Skeletal muscle satellite cell (primary cell): ENCODE data around the gene PIK3R1.

ENCODE experiments used
- H3K27me3 ChIP-seq: 2 replicates; pipeline ENCODE4 v1.7.0; 2013; ENCODE audit warnings: low read length; ENCODE audit not compliant: control insufficient read depth, insufficient read depth
- H3K36me3 ChIP-seq: 2 replicates; pipeline ENCODE4 v1.7.0; 2013; ENCODE audit warnings: mild to moderate bottlenecking, control low read depth, low read length; ENCODE audit not compliant: insufficient read depth
- H3K4me1 ChIP-seq: 2 replicates; pipeline ENCODE4 v1.7.0; 2013; ENCODE audit warnings: low read length; ENCODE audit not compliant: control insufficient read depth, insufficient read depth
- H3K4me2 ChIP-seq: 2 replicates; pipeline ENCODE4 v1.7.0; 2013; ENCODE audit warnings: mild to moderate bottlenecking, low read length
- H3K4me3 ChIP-seq: 2 replicates; pipeline ENCODE4 v1.7.0; 2013; ENCODE audit warnings: low read length
- H3K9ac ChIP-seq: 2 replicates; pipeline ENCODE4 v1.7.0; 2013; ENCODE audit warnings: mild to moderate bottlenecking, low read depth, low read length, moderate library complexity
- H3K9me3 ChIP-seq: replicated peaks from 2 replicates; pipeline ENCODE4 v1.7.0; 2013; ENCODE audit warnings: mild to moderate bottlenecking, control low read depth, low read length

PIK3R1 gene

DNA sequence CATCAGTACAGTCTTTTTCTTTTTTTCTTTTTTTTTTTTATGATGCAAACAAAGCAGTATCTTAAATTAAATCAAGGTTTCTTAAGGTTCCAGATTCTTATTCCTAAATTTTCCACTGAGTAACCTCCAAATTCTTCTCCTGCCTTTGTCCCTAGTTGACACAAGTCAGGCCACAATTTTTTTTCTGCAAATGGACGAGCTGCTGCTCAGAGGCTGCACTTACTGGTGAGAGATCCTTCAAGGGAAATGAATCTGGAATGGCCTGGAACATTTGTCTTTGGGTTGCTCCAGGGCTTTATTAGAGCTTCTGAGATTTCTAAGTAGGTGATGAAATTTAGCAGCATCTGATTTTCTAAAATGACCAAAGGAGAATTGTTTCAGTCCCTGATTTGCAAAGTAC is 39.3 kb downstream of the PIK3R1 start:
- Histone ChIP-seq H3K4me3 (no peak overlapping the region), H3K9me3 (no peaks in the 10 kb centered on the region), H3K36me3 (no peaks in the 10 kb centered on the region), H3K4me1 (peaks cover 29% of the 10 kb centered on the region), H3K4me2 (no peak overlapping the region), H3K9ac (no peak overlapping the region), H3K27me3 (no peaks in the 10 kb centered on the region)

DNA sequence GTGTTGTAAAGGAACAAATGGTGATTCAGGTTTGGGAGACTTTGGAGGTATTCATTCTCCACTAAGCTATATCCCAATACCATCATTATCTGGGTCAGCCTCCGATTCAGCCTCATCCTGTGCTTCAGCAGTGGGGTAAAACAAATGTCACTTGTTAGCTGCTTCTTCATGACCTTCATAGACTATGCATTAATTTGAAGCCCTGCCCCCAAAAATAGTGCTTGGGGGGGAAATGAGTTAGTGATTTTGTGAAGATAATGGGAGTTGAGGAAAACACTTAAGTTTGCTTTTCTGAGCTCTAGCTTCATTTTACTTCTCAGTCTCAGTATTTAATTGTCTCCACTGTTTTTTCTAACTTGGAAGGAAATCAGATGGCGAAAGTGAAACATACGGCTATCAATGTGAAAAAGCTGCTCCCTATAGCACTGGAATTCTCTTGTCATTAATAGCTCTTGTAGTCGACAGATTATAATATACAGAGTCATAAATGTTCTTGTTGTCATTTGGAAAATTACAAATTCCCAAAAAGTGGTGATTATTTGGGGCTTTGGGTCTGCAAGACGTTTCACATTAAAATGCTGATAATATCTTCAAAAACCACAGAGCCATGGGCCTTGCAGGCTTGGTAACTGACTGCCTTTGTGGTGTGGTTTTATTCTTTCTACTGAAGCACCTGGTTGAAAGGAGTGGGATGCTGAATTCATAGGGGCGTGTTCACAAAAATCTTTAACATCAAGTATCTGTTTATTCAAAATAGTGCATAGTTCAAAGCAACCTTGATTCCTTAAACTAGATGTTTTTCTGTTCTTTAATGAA is 40.0 kb downstream of the PIK3R1 start:
- Histone ChIP-seq H3K4me2 (no peak overlapping the region), H3K4me3 (no peak overlapping the region), H3K9ac (no peak overlapping the region), H3K27me3 (no peaks in the 10 kb centered on the region), H3K36me3 (no peaks in the 10 kb centered on the region), H3K4me1 (peaks cover 28% of the 10 kb centered on the region), H3K9me3 (no peaks in the 10 kb centered on the region)

- no peaks in the 10 kb centered on the region for H3K9me3 ChIP-seq
- H3K27me3 ChIP-seq: no peaks in the 10 kb centered on the region
- no peak overlapping the region for H3K9ac ChIP-seq
- no peak overlapping the region for H3K4me2 ChIP-seq
- H3K4me1 ChIP-seq: peaks cover 14% of the 10 kb centered on the region
- H3K36me3 ChIP-seq: no peaks in the 10 kb centered on the region
- no peak overlapping the region for H3K4me3 ChIP-seq
Measured at GRCh38 chr5:68257210-68257609, 41.7 kb downstream of the PIK3R1 start.

GRCh38 chr5:68258531-68258930 is 43.0 kb downstream of the PIK3R1 start:
- Histone ChIP-seq H3K4me3 (no peak overlapping the region), H3K9ac (no peak overlapping the region), H3K36me3 (no peaks in the 10 kb centered on the region), H3K4me1 (peaks cover 3% of the 10 kb centered on the region), H3K4me2 (no peak overlapping the region), H3K27me3 (no peaks in the 10 kb centered on the region), H3K9me3 (no peaks in the 10 kb centered on the region)

DNA sequence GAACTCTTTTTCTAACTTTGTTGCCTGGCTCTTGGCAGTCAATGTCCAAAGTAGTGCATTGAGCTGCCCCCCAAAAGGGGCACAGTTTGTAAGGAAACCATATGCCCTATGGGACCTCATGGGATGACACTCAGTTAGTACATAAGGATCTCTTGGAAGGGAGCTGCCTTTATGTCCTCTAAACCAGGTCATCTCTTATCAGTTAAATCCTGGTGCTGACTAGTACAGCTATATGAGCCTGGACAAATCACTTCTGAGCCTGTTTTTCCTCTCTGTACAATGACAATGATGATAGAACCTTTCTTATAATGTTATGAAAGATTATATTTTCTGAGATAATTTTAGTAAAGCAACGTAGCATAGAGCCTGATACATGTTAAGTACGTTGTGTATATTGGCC is 44.1 kb downstream of the PIK3R1 start:
- Histone ChIP-seq H3K27me3 (no peaks in the 10 kb centered on the region), H3K4me3 (no peak overlapping the region), H3K36me3 (no peaks in the 10 kb centered on the region), H3K9ac (no peak overlapping the region), H3K4me2 (no peak overlapping the region), H3K9me3 (no peaks in the 10 kb centered on the region), H3K4me1 (peaks cover 7% of the 10 kb centered on the region)

DNA sequence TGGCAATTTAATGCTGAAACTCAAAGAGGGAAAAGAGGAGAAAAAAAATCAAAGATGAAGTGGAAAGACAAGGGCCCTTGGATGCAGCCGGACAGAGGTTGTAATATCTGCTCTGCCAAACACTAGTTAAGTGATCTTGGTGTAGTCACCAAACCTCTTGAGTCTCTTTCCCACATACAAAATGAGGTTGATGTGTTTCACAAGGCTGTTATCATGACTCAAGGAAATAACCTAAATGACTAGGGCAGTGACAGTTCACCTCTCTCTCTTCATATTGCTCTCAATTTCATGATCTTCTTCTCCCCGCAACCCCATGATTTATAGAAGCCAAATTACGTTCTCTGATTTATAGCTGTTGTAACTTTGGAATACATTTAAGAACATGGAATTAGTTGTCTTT is 44.9 kb downstream of the PIK3R1 start:
- Histone ChIP-seq H3K9me3 (no peaks in the 10 kb centered on the region), H3K27me3 (no peaks in the 10 kb centered on the region), H3K36me3 (no peaks in the 10 kb centered on the region), H3K9ac (no peak overlapping the region), H3K4me2 (no peak overlapping the region), H3K4me3 (no peak overlapping the region), H3K4me1 (peaks cover 11% of the 10 kb centered on the region)

GRCh38 chr5:68261169-68261568 is 45.6 kb downstream of the PIK3R1 start:
- peaks cover 18% of the 10 kb centered on the region for H3K4me1 ChIP-seq
- H3K4me3 ChIP-seq: no peak overlapping the region
- H3K27me3 ChIP-seq: no peaks in the 10 kb centered on the region
- H3K9me3 ChIP-seq: no peaks in the 10 kb centered on the region
- no peak overlapping the region for H3K9ac ChIP-seq
- H3K4me2 ChIP-seq: no peak overlapping the region
- no peaks in the 10 kb centered on the region for H3K36me3 ChIP-seq

DNA sequence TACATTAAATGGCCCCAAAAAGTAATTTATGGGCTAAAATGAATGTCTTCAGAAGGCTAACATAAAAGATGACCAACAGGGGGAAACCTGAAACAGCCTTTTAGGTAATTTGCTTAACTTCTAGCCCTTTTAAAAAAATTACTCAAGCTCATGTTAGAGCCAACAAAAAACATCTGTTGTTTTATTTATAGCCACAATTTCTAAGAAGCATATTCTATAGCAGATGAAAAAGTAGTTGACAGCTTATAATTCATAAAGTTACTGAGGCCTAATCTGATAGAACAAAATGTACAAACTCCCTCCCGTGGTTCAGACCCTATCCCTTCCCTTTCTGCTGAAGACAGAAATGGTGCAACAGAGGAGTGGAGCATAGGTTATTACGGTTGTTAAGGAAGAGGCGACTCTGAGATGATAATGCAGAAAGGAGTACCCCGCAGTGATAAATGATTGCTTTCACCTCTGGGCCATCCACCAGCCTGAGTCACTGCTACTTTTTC is 46.1 kb downstream of the PIK3R1 start:
- H3K4me3 ChIP-seq: no peak overlapping the region
- H3K4me2 ChIP-seq: no peak overlapping the region
- no peaks in the 10 kb centered on the region for H3K9me3 ChIP-seq
- no peaks in the 10 kb centered on the region for H3K27me3 ChIP-seq
- no peaks in the 10 kb centered on the region for H3K36me3 ChIP-seq
- H3K9ac ChIP-seq: no peak overlapping the region
- H3K4me1 ChIP-seq: peaks cover 23% of the 10 kb centered on the region

DNA sequence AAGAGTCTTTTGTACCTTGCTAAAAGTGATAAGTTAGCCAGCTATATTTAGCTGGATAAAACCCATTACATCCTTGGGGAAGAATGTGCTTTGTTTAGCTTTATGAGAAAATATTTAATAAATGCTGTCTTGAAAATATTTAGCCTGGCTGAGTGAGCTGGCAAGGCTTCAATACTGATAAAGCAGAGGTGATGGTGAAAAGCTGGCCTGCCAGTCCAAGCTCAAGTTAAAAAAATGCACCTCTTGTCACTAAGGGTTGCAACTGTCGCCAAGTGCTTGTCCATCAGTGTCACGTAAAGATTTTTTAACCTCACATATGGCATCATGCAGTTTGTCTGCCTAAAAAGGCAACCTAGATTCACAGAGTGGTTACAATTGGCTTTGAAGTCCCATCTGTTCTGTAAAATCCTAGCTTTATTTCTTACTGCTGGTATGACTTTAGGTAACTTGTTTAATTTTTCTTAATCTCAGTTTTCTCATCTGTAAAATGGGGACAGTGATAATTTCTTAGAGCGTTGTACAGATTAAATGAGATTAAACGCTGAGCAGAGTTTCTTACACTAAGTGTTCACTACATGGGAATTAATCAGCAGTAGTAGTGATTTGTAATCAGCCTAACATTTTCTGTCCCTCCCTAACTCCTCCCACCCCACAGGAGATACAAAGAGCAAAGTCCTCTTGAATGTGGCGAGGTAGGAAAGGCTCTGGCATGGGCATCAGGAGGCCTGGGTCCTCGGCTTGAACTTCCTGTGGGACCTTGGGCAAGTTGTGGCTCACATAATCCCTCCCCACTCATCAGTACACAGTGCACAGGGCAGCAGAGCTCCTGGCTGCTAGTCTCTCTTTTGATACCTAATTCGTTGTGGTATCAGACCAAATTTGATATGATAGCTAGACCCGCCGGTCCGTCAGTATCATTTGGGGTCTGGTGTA is 48.7 kb downstream of the PIK3R1 start:
- peaks cover 38% of the 10 kb centered on the region for H3K4me1 ChIP-seq
- H3K36me3 ChIP-seq: no peaks in the 10 kb centered on the region
- no peak overlapping the region for H3K9ac ChIP-seq
- no peaks in the 10 kb centered on the region for H3K9me3 ChIP-seq
- no peaks in the 10 kb centered on the region for H3K27me3 ChIP-seq
- H3K4me3 ChIP-seq: no peak overlapping the region
- H3K4me2 ChIP-seq: no peak overlapping the region

GRCh38 chr5:68265347-68265746 is 49.8 kb downstream of the PIK3R1 start:
- Histone ChIP-seq H3K36me3 (no peaks in the 10 kb centered on the region), H3K4me1 (peaks cover 38% of the 10 kb centered on the region), H3K4me2 (no peak overlapping the region)

DNA sequence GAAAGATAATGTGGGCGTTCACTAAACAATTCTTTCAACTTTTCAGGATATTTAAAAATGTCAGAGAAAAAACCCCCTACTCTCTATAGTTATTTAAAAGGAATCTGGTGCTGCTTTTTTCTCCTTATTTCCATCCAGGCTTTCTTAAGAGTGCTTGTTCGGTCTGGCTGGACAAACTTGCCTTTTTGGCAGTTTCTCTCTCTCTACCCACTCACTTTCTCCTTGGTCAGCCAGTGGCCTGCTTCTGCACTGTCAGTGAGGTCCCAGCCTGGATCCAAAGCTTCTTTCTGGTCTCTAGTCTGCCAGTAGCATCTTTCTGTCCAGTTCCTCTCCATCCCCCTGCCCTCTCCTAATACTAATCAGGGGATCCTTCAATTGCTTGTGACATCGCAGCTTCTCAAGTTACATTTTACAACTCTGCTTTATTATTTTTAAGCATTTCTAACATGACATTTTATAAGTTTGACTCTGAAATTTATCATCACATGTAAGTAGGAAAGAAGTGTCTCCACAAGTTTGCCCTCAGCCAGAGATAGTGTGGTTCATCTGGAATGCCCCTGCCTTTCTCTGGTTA is 50.4 kb downstream of the PIK3R1 start:
- Histone ChIP-seq H3K4me3 (no peak overlapping the region), H3K4me2 (peak overlapping the region; percentile 1), H3K27me3 (no peaks in the 10 kb centered on the region), H3K9ac (no peak overlapping the region), H3K9me3 (no peaks in the 10 kb centered on the region), H3K4me1 (peaks cover 38% of the 10 kb centered on the region), H3K36me3 (no peaks in the 10 kb centered on the region)

More at GRCh38 chr5:68265347-68265746, 49.8 kb downstream of the PIK3R1 start:
- Histone ChIP-seq H3K9me3 (no peaks in the 10 kb centered on the region), H3K27me3 (no peaks in the 10 kb centered on the region), H3K9ac (no peak overlapping the region), H3K4me3 (no peak overlapping the region)
